GM20431 (cell line): Measurements from ENCODE around the gene RGP1.

Experiments used
- in situ Hi-C: fragments of 300-500 bp; cut with MseI, MboI; formaldehyde crosslinking; loops from one replicate; pipeline ENCODE4 v1.15.0; 2020; ENCODE audit warnings: low sequenced_read_pairs; ENCODE audit not compliant: unreplicated experiment

RGP1 gene

DNA sequence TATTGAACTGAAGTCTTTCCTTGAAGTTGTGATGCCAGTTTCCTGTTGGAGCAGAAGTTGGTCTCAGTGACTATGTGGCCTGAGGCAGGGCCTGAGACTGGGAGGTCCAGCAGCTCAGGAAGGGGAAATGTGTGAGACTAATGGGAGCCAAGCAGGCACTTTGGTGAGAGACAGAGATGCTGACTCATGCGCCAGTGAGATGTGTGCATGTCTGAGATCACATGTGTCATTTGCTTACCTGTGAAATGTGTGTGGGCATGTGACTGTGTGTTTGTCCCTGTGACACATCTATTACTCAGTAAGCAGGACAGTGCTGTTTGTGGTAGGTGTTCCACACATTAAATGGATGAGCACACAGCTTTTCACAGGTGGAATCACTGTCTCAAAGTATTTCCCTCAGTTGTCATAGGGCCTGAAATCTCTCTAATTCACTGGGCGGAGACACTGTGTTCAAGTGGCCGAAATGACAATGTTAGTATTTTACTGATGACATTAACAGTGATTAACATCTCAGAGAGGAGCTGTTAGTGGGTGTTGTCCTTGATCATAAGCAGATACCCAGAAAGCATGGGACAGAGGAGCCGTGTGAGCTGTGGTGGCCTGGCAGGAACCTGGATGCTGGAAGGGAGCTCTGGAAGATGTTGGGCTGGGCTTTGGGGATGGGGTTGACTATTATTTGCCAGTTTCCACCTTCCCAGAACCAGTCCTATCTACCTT, 49.7 kb downstream of the RGP1 start:
- in situ Hi-C loops: no loop called here

DNA sequence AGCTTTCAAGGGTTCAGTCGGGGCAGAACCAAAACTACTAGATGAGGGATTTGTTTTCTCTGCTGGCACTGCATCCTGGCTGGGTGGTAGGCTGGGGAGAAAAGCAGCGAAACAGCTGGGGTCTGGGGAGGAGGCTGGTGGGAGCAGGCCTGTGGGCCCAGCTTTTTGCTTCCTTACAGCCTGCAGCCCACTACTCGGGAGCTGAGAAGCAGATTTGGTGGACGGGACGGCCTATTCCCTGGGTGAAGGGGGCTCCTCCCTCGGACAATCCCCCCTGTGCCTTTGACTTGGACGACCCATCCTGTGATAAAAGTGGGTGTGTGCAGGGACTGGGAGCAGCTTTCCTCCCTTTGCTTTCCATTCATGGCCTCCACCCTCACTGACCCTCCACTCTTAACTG, 51.4 kb downstream of the RGP1 start:
- in situ Hi-C loops: no loop called here

DNA sequence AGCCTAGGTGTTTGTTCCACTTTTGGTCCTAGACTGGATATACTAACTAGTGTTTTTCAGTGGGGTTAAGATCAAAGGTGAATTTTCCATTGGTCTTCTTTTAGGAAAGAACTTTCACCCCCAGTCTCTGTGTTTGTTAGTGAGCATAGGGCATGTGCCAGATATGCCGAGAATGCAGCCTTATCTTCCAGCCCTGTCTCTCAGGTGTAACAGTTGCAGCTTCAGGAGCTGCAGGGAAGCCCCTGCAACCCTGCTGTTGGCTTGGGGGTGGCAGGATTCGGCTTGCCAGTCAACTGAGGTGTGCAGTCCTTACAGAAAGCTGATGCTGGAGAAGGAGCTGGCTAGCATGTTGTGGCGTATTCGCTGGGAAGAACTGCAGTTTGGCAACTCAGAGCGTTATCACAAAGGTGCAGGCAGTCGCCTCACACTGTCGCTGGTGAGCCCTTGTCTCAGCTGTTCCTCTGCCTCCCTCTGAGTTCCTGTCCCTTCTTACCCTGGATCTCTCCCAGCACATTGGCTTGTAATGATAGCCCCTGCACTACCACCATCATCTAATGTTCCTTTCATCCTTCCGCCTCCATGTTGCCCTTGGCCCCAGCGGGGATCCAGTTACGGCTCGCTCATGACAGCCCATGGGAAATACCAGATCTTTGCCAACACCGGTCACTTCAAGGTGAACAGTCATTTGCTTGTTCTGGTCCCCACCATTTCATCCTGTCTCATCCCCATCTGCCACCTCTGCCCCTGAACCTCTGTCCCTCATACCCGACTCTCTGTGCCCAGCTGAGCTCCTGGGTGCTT, 52.4 kb downstream of the RGP1 start:
- in situ Hi-C loops: no loop called here

DNA sequence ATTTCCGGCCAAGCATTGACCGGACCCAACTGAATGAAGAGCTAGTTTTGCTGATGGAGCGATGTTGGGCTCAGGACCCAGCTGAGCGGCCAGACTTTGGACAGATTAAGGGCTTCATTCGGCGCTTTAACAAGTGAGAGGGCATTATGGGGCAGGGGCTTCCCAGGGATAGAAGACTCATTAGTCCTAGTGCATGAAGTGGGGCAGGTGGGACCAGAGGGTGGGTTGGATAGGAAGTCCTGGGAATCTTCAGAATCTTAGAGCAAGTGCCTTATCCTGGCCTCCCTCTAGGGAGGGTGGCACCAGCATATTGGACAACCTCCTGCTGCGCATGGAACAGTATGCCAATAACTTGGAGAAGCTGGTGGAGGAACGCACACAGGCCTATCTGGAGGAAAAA, 57.0 kb downstream of the RGP1 start:
- in situ Hi-C loops: no loop called here
